GM21381 (cell line): ENCODE results near the gene PRR33.

Experiments used
- ATAC-seq: cut with Tn5 transposase; IDR thresholded peaks from one replicate; pipeline ENCODE4 v1.9.1; 2021; ENCODE audit warnings: mild to moderate bottlenecking, moderate library complexity; ENCODE audit not compliant: unreplicated experiment

Gene PRR33

GRCh38 chr11:1866776-1867175 lies 24.9 kb downstream of the PRR33 start:
- no peak for ATAC-seq

- ATAC-seq, result no peak
Observed at GRCh38 chr11:1866226-1866625, 25.5 kb downstream of the PRR33 start.

GRCh38 chr11:1864831-1865665 lies 26.6 kb downstream of the PRR33 start:
- no peak for ATAC-seq

GRCh38 chr11:1864231-1864630 lies 27.5 kb downstream of the PRR33 start:
- no peak for ATAC-seq

- no peak for ATAC-seq
Observed at GRCh38 chr11:1863352-1864216, 28.1 kb downstream of the PRR33 start.

GRCh38 chr11:1862588-1863351 lies 28.9 kb downstream of the PRR33 start:
- ATAC-seq, result no peak

GRCh38 chr11:1861435-1862411 lies 30.0 kb downstream of the PRR33 start:
- ATAC-seq, result no peak

GRCh38 chr11:1860108-1860507 lies 31.6 kb downstream of the PRR33 start:
- ATAC-seq, result no peak

GRCh38 chr11:1859004-1859403 lies 32.7 kb downstream of the PRR33 start:
- no peak for ATAC-seq

GRCh38 chr11:1858576-1858975 lies 33.1 kb downstream of the PRR33 start:
- ATAC-seq, result no peak

- ATAC-seq, result no peak
Observed at GRCh38 chr11:1858154-1858553, 33.5 kb downstream of the PRR33 start.

- ATAC-seq, result no peak
Observed at GRCh38 chr11:1857064-1857463, 34.6 kb downstream of the PRR33 start.

- ATAC-seq, result no peak
Observed at GRCh38 chr11:1856306-1857005, 35.2 kb downstream of the PRR33 start.

- no peak for ATAC-seq
Observed at GRCh38 chr11:1855886-1856265, 35.8 kb downstream of the PRR33 start.

- peak; percentile 36 for ATAC-seq
Observed at GRCh38 chr11:1854949-1855885, 36.5 kb downstream of the PRR33 start.

GRCh38 chr11:1854132-1854948 lies 37.4 kb downstream of the PRR33 start:
- ATAC-seq, result peak; percentile 16

- ATAC-seq, result no peak
Observed at GRCh38 chr11:1853376-1854131, 38.1 kb downstream of the PRR33 start.
